ENCODE results near the gene C1QTNF8.

C1QTNF8 gene

DNA sequence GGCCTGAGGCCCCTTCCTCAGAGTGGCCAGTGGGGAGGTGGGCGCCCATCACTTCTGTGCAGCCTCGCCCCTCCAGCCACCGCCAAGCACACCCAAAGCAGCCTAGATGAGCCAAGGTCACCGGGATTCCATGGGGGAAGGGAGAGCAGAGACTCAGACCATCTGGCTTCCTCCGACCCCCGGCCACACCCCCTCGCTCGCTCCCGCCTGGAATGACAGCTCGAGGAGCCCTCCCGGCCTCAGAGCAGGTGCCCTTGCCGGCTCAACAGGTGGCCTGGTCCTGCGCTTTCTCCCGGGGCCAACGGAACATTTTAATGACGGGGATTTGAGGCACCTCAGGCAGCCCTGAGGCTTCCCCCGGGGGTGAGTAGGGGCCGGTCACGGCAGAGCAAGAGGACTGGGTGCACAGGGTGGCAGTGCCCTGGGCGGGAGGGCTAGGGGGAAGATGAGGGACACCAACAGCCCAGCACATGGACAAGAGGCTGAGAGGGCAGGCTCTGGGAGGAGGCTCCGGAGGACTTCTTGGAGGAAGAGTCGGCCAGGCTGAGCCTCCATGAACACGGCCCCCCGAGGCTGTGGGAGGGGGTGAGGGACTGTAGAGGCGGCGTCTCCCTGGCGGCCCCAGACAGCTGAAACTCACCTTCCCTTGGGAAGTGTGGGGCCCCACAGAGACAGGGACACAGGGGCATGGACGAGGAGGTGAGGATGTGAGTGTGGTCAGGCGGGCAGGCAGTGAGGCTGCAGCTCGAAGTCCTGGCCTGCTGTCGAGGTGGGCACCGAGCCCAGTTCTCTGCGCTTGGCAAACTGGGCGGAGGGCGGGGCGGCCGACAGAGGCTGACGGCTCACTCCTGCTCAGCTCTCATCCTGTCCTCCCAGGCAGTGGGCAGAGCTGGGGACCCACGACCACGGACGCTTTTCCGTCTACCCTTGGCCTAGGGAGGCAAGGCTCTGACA, 12.5 kb upstream of the C1QTNF8 start:
- no peak for DNase-seq (ENCODE audit: low read depth)

DNA sequence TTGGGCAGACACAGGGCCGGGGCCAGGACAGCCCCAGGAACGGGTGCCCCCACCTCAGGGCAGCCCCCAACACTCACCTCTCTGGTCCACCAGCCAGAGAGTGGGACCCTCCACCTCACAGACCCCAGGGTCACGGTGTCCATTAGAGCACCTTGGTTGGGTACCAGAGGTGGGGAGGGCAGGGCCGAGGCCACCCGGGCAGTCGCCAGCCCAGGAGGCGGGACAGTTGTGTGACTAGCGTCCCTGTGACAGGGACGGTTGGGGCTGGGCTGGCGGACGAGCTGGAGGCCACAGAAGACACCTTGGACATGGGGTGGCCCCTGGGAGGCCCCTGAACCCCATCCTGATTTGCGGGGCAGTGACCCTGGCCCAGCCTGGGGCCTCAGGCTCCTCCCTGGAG, 11.7 kb upstream of the C1QTNF8 start:
- no peak for DNase-seq (ENCODE audit: low read depth)

DNA sequence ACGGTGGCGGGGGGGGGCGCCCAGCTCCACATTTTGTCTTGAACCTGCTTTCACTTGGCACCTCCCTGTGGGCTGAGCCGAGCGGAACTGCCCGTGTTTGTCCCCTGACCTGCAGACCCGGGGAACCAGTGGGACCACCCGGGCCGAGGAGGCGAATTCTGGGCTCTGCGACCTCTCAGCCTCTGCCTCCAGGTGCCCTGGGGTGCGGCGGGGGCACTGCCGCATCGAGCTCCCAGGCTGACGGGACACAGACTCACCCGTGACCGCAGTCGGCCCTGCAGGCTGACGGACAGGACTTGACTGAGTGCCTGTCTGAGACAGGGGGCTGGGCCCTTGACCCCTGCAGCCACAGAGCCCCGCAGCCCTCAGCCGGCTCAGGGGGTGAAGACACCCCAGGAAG, 11.1 kb upstream of the C1QTNF8 start:
- DNase-seq (ENCODE audit: low read depth) = no peak

DNA sequence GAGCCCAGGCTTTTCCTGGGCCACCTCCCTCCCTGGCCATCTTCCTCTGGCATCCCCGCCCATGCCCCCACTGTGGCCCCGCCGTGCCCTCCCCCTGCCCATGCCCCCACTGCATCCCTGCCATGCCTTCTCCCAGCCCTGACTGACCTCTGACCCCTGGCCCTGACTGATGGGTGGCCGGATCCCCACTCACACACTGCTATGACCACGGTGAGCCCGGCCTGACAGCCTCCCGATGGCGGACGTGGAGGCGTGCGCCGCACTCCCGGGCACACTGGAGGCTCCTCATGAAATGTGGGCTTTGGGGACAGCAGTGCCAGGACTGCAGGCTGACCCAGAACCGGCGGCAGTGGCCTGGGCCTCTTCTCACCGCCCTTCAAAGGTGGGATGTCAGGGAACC, 10.6 kb upstream of the C1QTNF8 start:
- no peak for DNase-seq (ENCODE audit: low read depth)

DNA sequence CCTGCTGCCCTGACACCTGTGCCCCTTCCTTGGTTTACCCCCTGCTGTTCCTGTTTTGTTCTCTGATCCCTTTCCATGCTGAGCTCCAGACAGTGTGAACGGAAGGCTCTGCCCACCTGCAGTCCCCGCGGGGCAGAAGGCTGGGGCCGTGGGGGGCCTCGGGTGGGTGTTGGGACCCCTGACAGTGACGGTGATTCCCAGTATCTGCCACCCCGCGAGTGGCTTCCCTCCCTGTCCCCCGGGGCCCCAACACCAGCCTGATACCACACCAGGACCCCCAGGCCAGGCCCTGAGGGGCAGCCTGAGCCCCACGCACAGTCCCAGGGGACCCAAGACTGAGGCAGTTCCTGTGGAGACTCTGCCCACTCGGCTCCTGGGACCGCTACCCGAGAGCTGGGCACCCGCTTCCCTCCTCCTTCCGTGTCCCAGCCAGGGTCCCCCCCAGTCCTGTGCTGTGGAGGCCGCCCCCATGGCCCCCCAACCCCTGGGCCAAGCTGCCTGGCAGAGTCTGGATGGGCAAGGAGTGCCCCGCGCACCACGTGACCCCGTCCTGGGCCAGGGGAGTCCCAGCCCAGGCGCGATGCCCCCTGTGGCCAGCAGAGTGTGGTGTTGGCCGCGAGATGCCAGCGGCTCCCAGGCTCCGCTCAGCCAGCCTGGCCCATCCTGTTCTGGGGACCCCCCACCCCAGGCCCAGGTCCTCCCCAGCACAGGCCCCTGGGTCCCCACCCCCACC, 10.0 kb upstream of the C1QTNF8 start:
- DNase-seq (ENCODE audit: low read depth) = no peak

DNA sequence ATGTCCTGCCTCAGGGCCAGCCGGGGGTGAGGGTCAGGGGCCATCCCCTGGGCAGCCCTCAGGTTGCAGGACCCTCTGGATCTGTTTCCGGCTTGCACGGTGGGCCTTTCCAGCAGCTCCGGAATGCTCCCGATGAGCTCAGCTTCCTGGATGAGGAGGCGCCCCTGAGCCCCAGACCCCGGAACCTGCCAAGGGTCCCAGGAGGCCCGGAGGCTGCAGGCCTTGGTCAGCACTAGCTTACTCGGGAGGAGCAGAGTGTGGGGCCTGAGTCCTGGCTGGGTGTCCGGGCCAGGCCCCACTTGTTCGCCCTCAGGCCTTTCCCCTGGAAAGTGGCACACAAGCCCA, 7.6 kb upstream of the C1QTNF8 start:
- DNase-seq (ENCODE audit: low read depth) = no peak

DNA sequence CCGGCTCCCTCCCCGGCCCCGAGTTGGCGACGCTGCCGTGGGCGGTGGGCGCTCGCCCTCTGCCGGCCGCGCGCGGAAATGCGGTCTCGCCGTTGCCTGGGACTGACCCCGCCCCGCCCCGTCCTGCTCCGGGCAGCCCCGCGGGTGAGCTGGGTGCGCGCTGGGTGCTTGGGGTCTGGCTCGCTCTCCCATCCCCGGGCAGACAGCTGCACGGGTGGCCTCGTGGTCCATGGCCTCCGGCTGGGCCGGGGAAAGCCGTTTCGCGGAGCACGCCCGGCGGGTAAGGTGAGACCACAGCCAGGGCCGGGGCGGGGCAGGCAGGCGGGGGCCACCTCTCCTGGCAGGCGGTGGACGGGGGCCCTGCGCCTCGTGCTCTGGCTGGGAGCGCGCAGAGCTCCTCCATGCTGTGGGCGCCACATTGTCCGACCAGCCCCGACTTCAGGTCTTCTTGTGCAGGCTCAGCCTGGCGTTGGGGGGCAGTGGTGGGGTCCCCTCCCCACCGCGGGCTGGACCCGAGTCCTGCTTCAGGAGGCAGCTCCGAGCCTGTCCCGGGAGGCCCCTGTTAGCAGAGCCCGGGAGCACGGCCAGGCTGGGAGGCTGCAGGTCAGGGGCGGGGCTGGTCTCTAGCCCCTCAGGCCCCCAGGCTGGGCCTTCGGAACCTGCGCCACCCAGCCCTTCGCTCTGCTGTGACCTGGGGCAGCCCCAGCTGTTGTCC, 7.0 kb upstream of the C1QTNF8 start:
- DNase-seq (ENCODE audit: low read depth) = no peak

DNA sequence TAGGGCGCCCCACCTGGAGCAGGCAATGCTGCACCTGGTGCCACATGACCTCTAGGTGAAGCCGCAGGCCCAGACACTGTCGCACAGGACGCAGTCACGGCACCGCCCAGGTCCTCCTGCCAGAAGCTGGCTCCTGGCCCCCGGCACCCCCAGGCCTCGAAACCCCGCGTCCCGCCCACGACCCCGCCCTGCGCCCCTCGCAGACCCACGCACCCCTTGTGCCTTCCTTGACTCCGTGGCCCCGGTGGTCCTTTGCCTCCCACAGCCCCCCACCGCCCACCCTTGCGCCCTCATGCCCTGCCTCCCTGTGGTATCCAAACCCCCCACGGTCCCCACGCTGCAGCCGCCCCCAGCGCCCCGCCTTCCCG, 6.3 kb upstream of the C1QTNF8 start:
- no peak for DNase-seq (ENCODE audit: low read depth)

DNA sequence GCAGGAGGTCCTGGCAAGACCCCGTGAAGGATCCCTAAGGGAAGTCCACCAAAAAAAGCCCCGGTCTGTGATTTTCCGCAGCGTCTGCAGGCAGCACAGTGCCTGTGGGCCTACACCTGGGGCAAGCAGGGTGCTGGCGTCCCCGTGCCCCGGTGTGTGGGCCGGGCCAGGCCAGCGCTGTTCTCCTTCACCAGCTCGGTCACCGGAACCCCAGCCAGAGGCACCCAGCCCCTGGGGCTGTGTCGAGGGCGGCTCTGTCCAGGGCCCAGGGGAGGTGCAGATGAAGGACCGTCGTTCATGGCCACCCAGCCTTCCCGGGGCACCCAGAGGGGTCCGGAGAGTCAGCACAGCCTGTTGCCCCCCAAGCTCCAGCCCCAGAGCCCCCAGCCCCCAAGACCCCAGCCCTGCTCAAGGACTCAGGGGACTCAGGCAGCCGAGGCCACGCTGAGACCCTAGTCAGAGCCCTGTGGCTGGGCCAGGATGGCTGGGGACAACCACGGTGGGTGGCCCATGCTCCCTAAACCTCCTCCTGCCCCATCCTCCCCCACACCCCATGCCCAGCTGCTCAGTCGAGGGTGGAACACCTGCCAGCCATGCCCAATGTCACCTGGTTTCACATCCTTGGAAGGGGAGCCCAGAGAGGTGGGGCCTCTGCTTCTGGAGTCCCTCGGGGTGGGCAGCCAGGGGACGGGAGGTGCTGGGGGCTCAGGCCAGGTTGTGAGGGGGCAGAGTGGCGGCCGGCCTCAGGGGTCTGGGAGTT, 5.7 kb upstream of the C1QTNF8 start:
- no peak for DNase-seq (ENCODE audit: low read depth)

DNA sequence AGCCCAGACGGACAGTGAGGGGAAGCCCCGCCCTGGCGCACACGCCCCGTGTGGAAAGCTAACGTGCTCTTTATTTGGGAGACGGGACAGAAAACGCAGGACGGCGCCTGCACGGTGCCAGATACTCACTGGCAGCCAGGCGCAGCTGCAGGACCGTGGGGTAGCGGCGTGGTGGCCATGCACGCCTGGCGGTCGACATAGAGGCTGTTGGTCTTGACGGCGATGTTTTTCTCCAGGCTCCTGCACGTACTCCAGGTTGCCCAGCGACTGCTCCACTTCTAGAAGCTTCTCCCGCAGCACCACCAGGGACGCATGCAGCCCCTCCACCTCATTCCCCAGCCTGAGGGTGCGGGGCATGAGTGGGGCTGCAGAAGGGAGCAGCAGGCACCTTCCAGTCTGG, 5.1 kb upstream of the C1QTNF8 start:
- DNase-seq (ENCODE audit: low read depth) = no peak

DNA sequence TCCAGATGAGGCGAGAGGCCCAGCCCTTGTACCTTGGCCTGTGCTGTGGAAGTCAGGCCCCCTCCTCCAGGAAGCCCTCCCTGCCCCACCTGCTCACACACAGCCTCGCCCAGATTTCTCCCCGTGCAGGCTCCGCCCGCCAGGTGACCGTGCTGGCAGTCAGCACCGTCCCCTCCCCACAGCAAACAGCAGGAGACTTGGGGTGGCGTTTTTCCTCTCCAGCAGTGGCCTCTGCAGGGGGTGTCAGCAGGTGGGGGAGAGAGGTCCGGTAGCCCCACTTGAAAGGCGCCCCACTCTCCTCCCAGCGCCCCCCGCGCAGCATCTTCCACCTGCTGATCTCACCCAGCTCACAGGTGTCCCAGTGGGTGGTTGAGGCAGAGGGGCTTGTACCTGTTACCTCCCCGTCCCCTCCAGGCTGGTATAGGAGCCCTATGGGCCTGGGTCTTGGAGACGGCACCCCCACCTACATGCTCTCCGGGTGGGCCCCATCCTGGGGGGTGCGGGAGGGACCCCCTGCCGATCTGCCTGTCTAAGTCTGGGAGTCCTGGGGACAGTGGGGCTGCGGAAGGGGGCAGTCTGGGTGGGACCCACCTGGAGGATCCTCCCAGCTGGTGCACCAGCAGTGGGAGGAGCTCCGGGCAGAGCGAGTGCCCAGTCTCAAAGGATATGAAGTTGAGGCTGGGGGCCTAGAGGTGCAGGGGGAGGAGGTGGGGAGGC, 4.2 kb upstream of the C1QTNF8 start:
- no peak for DNase-seq (ENCODE audit: low read depth)

DNA sequence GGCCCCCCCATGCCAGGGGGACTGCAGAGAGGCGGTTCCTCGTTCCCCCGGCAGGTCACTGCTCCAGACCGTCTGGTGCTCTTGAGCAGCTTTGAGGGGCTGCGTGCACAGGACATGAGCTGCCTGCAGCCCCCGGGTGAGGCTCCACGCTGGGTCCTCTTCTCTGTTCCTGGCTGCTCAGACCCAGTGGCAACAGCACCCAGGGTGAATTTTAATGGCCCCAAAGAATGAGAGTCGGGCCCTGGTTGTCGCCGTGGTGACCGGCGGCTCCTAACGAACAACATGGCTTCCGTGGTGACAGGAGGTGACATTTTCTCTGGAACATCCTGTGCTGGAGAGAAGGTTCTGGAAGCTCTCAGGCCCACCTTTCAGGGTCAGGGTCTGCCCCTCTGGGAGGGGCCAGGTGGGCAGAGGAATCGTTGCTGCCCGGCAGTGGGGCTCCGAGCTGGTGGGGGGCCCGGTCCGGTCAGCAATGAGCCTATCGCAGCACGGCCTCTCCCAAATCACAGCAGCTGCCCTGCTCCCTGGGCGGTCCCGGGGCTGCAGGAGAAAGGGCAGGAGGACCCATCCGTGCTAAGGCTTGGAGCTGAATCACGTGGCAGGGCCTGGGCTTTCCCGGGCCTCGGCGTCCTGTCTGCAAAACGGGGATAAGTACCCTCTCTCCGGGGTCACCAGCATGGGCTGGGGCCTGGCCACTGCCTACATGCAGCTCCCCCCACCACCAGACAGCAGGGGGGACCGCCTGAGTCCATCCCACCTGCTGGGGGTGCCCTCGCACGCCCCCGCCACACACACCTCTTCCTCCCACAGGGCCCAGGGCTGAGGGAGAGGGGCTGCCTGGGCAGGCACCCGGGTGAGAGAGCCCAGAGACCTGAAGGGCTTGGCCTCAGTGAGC, 3.4 kb upstream of the C1QTNF8 start:
- DNase-seq (ENCODE audit: low read depth) = no peak

DNA sequence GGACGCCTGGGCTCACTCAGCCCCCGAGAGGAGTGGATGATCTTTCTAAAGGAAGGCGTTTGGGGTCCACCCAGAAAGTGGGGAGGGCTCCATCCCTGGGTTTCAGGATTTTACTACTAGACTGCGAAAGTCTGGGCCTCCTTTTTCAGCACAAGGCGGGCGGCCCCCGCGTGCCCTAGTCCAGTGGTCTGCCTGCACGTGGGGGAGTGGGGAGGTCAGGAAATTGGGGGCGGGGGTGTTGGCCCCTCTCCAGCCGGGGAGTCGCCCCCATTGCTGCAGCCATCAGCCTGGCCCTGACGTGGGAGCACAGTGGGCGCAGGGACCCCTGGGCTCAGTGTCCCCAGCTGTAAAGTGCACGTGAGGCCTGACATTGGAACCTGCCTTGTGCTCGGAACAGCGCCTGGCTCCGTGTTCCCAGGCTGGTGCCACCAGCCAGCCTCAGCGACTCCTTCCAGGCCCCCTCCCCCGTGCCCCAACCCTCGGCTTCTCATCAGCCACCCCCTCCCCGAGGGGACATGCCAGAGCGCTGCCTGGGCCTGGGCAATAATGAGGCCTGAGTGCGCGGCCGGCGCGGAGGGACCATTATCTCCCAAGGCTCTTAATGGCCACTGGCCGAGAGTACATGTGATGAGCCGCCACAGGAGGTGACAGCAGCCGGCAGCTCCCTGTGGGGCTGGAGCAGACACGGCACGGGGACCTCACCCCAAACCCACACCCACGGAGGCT, 2.4 kb upstream of the C1QTNF8 start:
- DNase-seq (ENCODE audit: low read depth) = no peak

DNA sequence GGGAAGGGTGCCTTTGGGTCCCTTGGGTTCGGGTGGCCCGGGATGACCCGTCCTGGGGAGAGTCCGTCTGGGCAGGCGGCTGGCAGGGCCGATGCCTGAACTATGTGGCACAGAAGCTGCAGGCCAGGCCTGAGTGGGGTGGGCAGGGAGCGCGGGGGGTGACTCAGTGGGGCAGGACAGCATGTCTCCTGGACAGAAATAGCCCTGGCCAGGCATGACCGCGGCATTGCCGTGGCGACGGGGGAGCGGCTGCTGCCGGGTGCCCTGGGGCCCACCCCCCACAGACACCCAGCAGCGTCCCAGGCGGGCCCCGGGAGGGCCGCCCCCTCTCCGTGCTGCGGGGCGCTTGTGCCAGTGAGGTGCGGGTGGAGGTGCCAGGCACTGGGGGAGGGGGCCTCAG, 1.8 kb upstream of the C1QTNF8 start:
- no peak for DNase-seq (ENCODE audit: low read depth)

DNA sequence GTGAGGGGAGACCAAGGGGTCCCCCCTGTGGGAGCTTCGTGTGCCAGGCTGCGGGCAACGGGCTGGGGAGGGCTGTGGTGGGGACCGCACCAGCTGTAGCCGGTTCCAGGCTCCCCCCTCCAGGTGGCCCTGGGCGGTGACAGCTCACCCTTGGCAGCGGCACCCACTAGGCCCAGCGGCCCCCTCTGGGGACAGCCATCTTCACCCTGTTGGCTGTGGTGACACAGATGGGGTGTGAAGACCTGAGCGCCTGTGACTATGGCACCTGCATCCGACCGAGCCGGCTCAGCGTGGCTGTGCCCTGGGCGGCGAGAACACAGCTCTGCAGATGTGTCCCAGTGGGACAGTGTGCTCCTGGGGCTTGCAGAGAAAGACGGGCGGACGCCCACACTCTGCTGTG, 1.1 kb upstream of the C1QTNF8 start:
- no peak for DNase-seq (ENCODE audit: low read depth)

DNA sequence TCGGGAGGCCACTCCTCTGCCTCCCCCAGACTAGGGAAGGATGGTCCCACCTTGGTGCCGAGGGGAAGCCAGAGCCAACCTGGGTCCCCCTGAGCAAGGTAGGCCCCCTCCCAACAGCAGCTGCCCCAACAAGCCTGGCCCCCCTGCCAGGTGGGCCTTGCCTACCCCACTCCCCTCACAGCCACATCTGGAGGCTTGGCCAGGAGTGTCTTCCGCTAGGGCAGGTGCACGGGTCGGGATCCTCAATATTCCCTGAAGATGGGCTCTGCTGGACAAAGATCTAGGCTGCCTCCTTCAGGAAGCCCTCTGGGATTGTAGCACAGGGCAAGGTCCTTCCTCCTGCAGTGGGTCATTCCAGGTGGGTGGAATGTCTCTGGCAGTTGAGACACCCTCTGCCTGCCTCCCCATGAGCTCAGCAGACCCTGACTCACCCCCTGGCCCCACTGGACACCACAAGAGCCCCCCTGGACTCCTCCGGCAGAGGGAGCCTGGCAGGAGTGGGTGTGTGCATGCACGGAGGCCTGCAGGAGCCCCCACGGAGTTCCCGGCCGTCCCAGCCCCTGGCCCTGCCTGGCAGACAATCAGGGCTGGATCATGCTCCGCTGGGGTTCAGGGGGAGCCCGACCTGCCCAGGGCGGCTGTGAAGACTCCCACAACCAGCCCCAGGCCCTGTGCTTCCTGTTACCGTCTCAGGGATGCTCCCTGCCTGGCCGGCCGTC, 435 bp downstream of the C1QTNF8 start:
- DNase-seq (ENCODE audit: low read depth) = no peak

DNA sequence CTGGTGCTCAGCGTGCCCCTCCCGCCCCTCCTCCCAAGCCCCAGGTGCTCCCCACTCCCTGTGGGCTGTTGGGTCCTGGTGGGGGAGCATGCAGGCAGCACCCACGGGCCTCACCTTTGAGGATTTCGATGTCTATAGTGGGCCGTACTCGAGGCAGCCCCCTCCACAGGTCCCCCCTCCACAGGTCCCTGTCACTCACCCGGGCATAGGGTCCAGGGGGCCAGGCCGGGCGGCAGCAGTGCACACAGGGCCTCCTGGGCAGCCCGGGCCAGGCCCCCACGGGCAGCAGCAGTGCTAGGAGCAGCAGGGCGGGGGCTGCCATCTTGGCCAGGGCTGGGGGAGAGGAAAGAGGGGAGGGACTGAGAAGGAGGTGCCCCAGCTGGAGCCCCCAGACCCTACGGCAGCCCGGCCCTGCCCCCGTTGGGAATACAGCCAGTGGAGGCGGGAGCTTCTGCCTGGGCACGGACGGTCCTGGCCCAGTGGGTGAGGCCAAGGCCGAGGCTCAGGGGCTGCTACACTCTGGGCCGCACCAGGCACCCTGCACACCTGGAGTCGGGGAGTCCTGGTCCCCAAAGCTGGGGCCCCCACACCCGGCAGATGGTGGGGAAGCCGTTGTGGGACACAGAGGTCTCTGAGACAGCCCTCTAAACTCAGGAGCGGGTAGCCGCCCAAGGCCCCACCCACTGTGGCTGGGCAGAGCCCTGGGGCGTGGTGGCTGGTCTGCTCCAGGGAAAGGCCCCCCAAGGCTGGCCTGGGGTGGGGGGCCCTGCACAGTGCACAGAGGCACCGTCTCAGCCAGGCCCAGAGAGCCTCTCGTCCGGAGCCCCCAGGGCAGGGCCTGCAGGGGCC, 1.2 kb downstream of the C1QTNF8 start:
- DNase-seq (ENCODE audit: low read depth) = no peak

DNA sequence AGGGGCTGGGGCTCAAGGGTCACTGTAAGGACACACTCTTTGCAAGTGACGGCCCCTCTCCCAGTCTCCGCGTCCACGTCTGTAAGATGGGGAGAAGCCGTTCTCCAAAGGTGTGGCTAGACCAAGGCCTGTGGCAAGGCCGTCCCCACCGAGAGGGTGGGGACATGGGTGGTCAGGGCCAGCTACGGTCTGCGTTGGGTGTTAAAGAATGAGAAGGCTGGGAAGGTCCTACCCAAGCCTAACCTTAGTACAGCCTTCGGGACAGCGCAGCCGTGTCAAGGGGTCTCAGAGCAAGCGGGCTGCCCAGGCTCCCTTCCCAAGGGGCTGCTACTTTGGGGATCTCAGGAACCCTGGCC, 1.9 kb downstream of the C1QTNF8 start:
- no peak for DNase-seq (ENCODE audit: low read depth)
